HepG2 (cell line): ENCODE measurements around the gene SLC26A4. TPM values are rescaled to one million over a fixed set of nuclear protein-coding genes. Genes with fewer than 3 reads are reported as not detected.

ENCODE experiments used
- FOXM1 ChIP-seq: sonication (generic); formaldehyde crosslinking; IDR thresholded peaks from 2 replicates; pipeline ENCODE4 v1.5.0; 2020; ENCODE audit warnings: missing genetic modification reagents
- HNF4G ChIP-seq, 2 experiments: sonication (generic) in 1 of 2; formaldehyde crosslinking in 1 of 2; IDR thresholded peaks; 2 replicates each; pipeline versions ENCODE4 v1.4.0 to v1.6.1; 2011 to 2020; ENCODE audit warnings: borderline replicate concordance in 2 of 2, low read depth in 2 of 2, mild to moderate bottlenecking in 2 of 2, low read length in 1 of 2, missing genetic modification reagents in 1 of 2, moderate library complexity in 1 of 2
- HNRNPLL ChIP-seq: fragments of 200-400 bp; formaldehyde crosslinking; IDR thresholded peaks from 2 replicates; pipeline ENCODE4 v1.6.1; 2017; ENCODE audit warnings: mild to moderate bottlenecking, low read depth, low read length; ENCODE audit not compliant: poor library complexity, severe bottlenecking
- JUND ChIP-seq: sonication (generic); formaldehyde crosslinking; IDR thresholded peaks from 2 replicates; pipeline ENCODE4 v1.8.0; 2022; ENCODE audit warnings: mild to moderate bottlenecking, missing genetic modification reagents
- KAT2B ChIP-seq: fragments of 150-350 bp; IDR thresholded peaks from 2 replicates; pipeline ENCODE4 v1.6.1; 2014; ENCODE audit warnings: low read depth, low read length, borderline replicate concordance
- NFE2 ChIP-seq: sonication (generic); formaldehyde crosslinking; IDR thresholded peaks from 2 replicates; pipeline ENCODE4 v1.4.0; 2020; ENCODE audit warnings: missing genetic modification reagents
- PPARG ChIP-seq: conservative IDR thresholded peaks from 2 replicates; pipeline ENCODE4 v1.6.1; 2016; ENCODE audit warnings: missing biosample characterization, missing genetic modification reagents
- PRDM15 ChIP-seq: sonication (generic); formaldehyde crosslinking; IDR thresholded peaks from 2 replicates; pipeline ENCODE4 v1.4.0; 2020; ENCODE audit warnings: missing genetic modification reagents
- YY1 ChIP-seq: IDR thresholded peaks from 2 replicates; pipeline ENCODE4 v1.6.1; 2011; ENCODE audit warnings: low read length, low read depth, moderate library complexity, mild to moderate bottlenecking; ENCODE audit not compliant: insufficient read depth, insufficient replicate concordance
- ZBTB4 ChIP-seq: sonication (generic); formaldehyde crosslinking; IDR thresholded peaks from 2 replicates; pipeline ENCODE4 v1.4.0; 2020; ENCODE audit warnings: missing genetic modification reagents, mild to moderate bottlenecking, borderline replicate concordance
- ZFP41 ChIP-seq: sonication (generic); formaldehyde crosslinking; IDR thresholded peaks from 2 replicates; pipeline ENCODE4 v1.4.0; 2020; ENCODE audit warnings: mild to moderate bottlenecking, missing genetic modification reagents, borderline replicate concordance
- ZNF251 ChIP-seq: sonication (generic); formaldehyde crosslinking; IDR thresholded peaks from 2 replicates; pipeline ENCODE4 v1.9.0; 2021; ENCODE audit warnings: mild to moderate bottlenecking, missing genetic modification reagents
- ZNF362 ChIP-seq: sonication (generic); formaldehyde crosslinking; IDR thresholded peaks from 2 replicates; pipeline ENCODE4 v1.4.0; 2020; ENCODE audit warnings: missing genetic modification reagents, mild to moderate bottlenecking, borderline replicate concordance
- ZNF367 ChIP-seq: sonication (generic); formaldehyde crosslinking; IDR thresholded peaks from 2 replicates; pipeline ENCODE4 v1.4.0; 2020; ENCODE audit warnings: missing genetic modification reagents, borderline replicate concordance
- ZNF547 ChIP-seq: sonication (generic); formaldehyde crosslinking; IDR thresholded peaks from 2 replicates; pipeline ENCODE4 v1.5.1; 2020; ENCODE audit warnings: mild to moderate bottlenecking, missing genetic modification reagents
- ZSCAN25 ChIP-seq: sonication (generic); formaldehyde crosslinking; IDR thresholded peaks from 2 replicates; pipeline ENCODE4 v1.8.0; 2022; ENCODE audit warnings: mild to moderate bottlenecking, missing genetic modification reagents
- polyA plus RNA-seq, 8 experiments: library from polyadenylated mRNA; depleted of rRNA in 3 of 8; stranded (reverse) in 7 of 8; unstranded in 1 of 8; fragments of >200 nt; fragmentation: Illumina TruSeq in 4 of 8; extraction: Trizol in 4 of 8; gene quantifications; 2 replicates each; pipeline versions ENCODE4 v1.2.1 to v1.2.3, GENCODE V29; 2011 to 2016; ENCODE audit warnings: low read depth in 4 of 8, missing spikeins in 1 of 8, mixed read lengths in 1 of 8; ENCODE audit not compliant: insufficient read depth in 1 of 8
- total RNA-seq, 5 experiments: library from RNA; depleted of rRNA; stranded (reverse); fragments of >200 nt; fragmentation: Illumina TruSeq; extraction: Trizol; gene quantifications; 2 replicates each; pipeline ENCODE4 v1.2.3, GENCODE V29; 2016; ENCODE audit warnings: low read depth in 1 of 5
- TF ChIP-seq, protein P1 (sequence below): sonication (generic); formaldehyde crosslinking; IDR thresholded peaks from 2 replicates; pipeline ENCODE4 v1.8.1; 2023; ENCODE audit warnings: mild to moderate bottlenecking, inconsistent platforms, moderate library complexity, missing genetic modification reagents, borderline replicate concordance

SLC26A4 gene
- total and polyA plus RNA-seq, 2 of the 13 experiments (the other 11 are each of a cell fraction or from before 2014, with no cell fraction given): 0.08 to 0.11 TPM

DNA sequence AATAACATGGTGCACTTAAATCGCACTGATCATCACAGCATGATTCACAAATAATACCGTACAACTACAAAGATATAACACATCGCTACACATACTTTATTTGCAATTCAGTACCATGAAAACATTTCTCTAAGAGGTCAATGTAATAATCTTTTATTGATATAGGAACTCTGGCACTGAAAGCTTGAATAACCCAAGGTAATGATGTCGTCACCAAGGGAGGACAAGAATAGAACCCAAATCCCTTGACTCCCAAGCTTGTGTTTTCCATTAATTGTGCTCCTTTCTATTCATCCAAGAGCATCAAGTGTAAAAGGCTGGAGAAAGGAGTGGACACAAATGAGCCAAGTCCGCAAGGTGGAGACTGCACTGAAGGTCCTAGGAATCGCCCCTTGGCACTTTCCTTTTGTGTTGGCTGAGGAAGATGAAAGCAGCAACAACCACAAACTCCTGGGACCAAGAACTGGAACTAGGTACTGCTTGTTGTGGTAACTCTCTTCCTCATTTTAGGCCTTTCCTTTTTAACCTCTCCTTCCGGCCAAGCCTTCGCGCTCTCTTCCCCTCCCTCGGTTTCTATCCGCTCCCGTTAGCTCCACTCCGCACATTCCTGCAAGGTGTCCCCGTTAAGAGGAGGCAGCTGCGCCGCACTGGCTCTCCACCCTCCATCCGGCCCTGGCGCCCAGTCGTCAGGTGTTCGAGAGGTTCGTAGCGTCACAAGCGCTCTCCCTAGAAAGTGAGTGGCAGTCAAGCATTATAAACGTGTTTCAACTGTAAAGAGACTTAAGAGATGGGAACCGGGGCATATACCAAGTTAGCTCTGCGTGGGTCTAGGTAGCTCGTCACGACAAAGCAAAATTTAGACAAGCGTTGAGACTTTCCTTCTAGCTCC, 82.3 kb downstream of the SLC26A4 start (continued):
- TF ChIP-seq ZBTB4 (CRISPR knock-in tag): 0 out of 2 replicates have a peak, but pooled peaks have one; percentile 57
- TF ChIP-seq PRDM15: peak; percentile 43; the same call in 1 of the 2 replicates
- TF ChIP-seq HNRNPLL: peak; percentile 10
- TF ChIP-seq, protein P1, sequence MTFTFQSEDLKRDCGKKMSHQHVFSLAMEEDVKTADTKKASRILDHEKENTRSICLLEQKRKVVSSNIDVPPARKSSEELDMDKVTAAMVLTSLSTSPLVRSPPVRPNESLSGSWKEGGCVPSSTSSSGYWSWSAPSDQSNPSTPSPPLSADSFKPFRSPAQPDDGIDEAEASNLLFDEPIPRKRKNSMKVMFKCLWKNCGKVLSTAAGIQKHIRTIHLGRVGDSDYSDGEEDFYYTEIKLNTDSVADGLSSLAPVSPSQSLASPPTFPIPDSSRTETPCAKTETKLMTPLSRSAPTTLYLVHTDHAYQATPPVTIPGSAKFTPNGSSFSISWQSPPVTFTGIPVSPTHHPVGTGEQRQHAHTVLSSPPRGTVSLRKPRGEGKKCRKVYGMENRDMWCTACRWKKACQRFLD: no peak
- TF ChIP-seq ZFP41 (CRISPR knock-in tag): 0 out of 2 replicates have a peak, but pooled peaks have one; percentile 27
- no peak for TF ChIP-seq FOXM1 (CRISPR knock-in tag)
- TF ChIP-seq ZNF547 (CRISPR knock-in tag): 0 out of 2 replicates have a peak, but pooled peaks have one; percentile 44
- TF ChIP-seq ZSCAN25 (CRISPR knock-in tag): 0 out of 2 replicates have a peak, but pooled peaks have one; percentile 37
- no peak for TF ChIP-seq ZNF362 (CRISPR knock-in tag)
- 0 out of 2 replicates have a peak, but pooled peaks have one; percentile 7 for TF ChIP-seq PPARG
- no peak for TF ChIP-seq ZNF367 (CRISPR knock-in tag)
- TF ChIP-seq HNF4G (IDR thresholded peaks at IDR 0.05; ENCODE audit: borderline replicate concordance, low read depth, low read length): no peak
- peak; percentile 13; the same call in 1 of the 2 replicates for TF ChIP-seq HNF4G (CRISPR knock-in tag; IDR thresholded peaks at IDR 0.05; ENCODE audit: borderline replicate concordance, low read depth)
- TF ChIP-seq JUND (CRISPR knock-in tag): 0 out of 2 replicates have a peak, but pooled peaks have one; percentile 22
- no peak for TF ChIP-seq ZNF251 (CRISPR knock-in tag)
- TF ChIP-seq YY1: no peak
- TF ChIP-seq NFE2 (CRISPR knock-in tag): no peak
- TF ChIP-seq KAT2B: no peak
